ENCODE data around the gene MGAT5.

The MGAT5 gene

DNA sequence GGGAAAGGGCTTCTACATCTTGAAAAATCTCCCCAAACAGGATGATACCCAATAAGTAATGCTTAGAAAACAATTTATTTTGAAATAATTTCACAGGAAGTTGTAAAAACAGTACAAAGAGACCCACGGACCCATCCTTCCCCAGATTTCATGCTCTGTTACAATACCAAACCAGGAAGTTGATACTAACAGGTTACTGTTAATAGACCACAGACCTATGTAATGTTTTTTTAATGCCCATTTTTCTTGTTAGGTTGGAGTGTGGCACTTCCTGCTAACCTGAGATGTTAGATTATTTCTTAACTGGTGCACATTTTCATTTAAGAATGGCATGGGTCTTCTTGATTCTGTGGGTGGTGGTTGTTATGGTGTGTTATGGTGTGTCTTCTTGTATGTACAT, 21.4 kb upstream of the MGAT5 start:
- DNase-seq: no peak

DNA sequence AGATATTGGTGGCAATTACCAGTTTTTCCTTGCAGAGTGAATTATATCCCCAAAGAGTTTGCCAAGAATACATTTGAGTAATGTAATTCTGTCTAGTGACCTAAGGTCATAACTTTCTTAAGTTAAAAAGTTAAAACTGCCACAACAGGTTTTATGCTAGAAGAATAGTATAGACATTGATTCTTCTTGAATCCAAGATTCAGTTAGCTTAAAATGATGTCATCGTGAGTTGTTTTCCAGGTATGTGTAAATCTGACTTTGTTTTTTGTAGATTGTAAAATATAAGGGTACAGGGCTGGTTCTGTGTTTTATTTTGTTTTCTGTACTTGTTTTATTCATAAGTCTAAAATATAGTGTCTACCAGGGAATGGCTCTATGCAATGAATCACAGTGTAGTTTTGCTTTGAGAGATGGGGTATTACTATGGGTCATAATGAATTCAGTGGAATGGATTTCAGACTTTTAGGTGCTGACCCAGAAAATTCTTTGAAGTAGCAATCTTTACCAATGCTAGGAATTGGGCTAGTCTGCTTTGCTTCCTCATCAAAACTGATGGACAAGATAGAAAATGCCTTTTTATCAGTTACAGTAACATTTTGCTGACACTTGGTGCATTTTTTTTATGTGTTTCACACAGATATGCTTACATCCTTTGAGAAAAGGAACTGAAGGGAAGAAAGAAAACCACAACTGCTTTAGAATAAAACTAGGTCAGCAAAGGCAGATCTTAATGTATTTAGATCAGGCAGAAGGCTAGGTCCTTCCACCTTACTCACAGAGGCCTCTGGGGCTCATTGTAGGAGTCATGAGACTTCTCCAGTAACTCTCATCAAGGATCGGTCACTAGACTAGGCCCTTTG, 20.8 kb upstream of the MGAT5 start:
- DNase-seq: no peak

DNA sequence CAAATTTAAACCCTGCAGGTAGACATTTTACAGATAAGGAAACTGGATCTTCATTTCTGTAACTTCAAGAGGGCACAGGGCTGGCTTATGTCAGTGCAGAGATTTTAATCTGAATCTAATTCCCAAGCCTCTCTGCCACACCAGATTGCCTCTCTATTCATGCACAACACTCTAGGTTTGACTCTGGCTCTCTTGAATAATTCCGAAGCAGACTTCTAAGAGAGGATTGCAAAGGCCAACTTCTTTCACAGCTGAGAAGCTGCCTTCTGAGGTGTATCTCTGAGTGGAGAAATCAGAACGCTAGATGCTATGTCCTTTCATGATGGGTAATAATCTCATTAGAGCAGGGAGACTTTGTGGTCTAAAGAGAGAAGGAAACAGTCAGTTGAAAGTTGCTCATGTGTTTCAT, 20.1 kb upstream of the MGAT5 start:
- no peak for DNase-seq

DNA sequence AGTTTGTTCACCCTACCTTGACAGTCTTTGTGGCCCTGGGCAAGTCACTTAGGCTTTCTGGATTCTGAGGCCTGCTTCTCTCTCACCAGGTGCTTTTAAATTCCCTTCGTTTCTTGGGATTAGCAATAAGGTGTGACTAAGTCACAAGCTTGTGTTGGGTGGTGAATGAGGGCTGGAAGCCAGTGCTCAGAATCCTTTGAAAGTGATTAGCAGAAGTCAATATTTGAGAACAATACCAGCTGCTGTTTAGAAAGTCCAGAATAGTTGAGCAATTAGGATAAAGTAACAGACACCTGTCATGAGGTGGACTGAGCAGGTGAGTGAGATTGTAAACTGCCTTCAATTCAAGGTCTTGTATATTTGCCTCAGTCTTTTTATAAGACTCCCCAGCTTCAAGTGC, 19.3 kb upstream of the MGAT5 start:
- DNase-seq: no peak

DNA sequence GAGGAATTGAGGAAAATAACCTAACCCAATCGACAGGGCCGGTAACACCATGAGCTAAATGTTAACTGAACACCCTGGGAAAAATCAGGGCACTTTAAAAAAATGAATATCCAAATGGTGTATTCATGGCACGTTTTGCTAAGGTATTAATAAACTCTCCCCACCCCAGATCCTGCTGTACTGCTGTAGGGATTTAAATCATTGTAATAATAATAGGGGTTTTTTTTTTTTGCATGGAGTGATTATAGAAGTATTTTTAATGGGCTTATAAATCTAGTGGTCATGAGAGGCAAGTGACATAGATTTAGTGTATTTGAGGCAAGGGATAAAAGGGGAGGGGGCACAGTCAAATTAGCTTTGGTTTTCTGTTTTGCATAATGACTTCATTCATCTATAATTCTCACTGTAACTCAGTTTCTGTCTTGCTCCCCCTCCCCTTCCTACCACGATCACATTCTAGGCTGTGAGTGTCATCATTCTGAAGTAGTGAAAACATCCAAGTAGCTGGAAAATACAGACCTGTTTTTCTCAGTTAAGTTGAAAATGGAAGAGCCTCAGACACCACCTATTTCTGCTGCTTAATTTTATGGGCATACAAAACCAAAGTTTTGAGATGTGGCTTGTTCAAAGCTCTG, 18.2 kb upstream of the MGAT5 start:
- DNase-seq: no peak

DNA sequence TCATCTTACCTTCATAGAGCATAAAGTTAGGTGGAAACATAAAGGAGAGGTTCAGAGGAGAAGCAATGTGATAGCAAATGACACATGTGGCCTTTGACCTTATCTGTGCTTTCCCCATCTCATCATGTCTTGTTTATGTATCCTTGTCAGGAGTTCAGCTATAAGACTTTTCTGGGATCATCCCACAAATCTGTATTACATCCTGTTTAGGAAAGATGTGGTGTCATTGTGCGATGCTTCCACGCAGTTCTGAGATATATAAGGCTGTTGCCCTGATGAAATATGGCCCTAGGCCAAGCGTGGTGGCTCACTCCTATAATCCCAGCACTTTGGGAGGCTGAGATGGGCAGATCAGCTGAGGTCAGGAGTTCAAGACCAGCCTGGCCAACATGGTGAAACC, 15.5 kb upstream of the MGAT5 start:
- DNase-seq: no peak

- no peak for DNase-seq
Observed at GRCh38 chr2:134240061-134240460, 13.8 kb upstream of the MGAT5 start.

DNA sequence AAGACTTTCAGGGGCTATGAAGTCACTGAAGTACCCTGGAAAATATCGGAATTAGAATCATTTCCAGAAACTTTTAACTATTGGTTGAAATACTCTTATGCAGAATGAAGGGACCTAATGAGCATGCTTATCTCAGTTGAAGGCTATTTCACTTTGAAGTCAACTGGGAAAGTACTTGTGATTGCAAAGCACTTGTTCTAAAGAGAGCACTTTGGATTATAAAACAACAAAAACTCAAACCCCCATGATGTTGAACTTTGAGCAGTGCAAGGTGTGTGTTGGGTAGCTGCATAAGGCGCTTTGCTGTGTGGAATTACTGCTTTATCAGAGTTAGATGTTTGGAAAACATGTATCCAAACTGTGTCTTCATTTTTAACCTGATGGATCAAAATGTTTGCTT, 12.0 kb upstream of the MGAT5 start:
- no peak for DNase-seq

GRCh38 chr2:134243244-134243643, 10.6 kb upstream of the MGAT5 start:
- DNase-seq: no peak

DNA sequence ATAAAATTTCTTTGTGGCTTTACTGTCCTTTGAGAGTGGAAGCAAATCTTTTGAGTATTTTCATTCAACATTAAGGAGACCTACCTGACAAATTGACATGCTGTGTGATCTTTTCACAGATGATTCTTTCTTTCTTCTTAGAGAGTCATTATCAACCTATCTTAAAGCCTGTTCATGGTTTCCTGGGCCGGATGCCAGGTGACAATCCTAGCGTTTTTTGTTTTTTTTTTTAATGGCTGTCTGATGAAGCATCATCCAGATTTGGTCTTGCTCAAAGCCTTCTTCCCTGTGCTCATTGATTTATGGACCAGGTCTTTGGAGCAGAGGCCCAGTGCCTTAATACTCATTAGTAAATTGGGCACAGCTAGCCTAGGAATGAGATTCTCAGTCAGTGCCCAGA, 9.8 kb upstream of the MGAT5 start:
- no peak for DNase-seq

DNA sequence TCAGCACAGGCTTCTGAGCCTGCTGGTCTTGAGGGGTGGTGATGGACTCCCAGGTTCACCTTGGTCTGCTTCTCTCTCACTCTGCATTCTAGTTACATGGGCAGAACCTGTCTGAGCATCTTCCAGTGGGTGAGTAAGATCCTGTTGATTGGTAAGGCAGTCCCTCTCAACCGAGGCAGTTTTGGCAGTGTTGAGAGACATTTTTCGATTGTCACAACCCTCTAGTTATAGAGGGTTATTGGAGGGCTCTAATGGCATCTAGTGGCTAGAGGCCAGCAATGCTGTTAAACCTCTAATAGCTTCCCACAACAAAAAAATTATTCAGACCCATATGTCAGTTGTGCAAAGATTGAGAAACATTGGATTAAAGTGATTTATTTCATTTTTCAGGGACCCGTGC, 9.3 kb upstream of the MGAT5 start:
- no peak for DNase-seq

DNA sequence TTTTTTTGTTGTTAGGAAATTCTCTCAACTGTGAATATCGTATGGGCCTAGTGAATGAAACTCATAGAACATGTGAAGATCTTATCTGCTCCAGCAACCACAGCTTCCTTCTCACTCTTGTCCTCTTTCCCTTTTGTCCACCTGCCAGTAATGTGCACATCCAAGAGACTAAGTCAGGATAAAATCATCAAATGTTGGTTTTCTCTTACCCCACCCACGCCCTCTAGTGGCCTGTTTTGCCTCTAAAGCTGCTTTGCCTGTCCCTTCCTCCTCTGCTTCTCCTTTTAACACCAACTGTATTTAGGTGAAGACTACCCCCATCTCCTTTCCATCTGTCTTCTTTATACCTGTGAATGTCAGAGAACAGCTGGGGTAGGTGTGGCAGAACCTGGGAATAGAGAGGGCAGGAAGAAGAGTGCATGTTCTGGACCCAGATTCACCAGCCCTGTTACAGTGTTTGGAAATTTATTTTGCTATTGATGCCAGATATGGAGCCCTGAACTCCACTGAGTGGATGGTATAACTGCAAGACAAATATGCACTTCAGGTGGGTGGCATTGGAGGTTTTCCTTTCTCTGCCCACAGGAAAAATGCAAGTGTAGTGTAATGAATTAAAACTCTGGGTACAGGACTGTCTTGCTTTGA, 8.4 kb upstream of the MGAT5 start:
- DNase-seq: peak; percentile 44

GRCh38 chr2:134246154-134246874, 7.6 kb upstream of the MGAT5 start:
- DNase-seq: no peak

DNA sequence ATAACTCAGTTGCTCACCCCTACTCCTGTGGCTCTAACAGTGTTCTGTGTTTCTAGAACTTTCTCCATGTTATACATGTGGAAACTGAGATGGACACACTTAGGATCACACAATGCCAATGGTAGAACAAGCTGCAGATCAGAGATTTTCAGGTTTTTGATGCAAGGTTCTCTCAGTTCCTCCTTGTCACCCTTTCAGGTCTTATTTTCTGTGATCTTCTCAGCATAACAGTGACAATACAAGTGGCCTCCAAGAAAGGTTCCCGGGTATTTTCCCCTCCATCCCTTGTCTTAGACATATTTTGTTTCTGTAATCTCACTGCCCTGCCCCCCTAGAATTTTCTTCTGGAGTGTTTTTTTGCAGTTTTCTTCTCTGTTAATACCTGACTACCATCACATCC, 6.2 kb upstream of the MGAT5 start:
- DNase-seq: no peak

DNA sequence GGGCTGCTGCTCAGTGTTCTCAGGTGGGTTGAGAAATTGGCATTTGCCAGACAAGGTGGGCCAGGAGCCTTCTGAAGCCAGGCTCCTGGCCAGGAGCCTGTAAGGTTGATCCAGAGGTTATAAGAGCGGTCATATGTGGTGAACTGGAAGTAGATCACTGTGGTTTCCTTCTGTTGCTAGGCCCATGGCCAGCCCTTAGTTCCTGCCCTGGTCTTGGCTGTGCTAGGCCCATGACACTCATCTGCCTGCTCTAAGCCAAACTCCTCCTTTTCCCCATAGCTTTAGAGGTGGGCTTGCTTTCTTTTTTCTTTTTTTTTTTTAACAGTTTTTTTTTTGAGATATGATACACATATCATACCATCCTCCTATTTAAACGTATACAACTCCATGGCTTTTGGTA, 5.0 kb upstream of the MGAT5 start:
- no peak for DNase-seq

DNA sequence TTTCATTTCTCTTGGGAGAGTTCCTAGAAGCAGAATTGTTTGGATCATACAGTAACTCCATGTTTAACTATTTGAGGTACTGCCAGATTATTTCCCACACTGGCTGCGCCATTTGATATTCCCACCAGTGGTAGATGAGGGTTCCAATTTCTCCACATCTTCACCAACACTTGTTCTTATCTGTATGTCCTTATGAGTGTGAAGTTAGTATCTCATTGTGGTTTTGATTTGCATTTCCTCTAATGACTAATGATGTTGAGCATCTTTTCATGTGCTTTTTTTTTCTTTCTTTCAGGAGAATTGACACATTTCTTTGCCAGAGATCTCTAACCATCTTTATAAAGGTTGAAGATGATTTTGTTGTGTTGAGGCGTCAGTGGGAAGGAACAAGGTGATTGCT, 4.1 kb upstream of the MGAT5 start:
- no peak for DNase-seq

DNA sequence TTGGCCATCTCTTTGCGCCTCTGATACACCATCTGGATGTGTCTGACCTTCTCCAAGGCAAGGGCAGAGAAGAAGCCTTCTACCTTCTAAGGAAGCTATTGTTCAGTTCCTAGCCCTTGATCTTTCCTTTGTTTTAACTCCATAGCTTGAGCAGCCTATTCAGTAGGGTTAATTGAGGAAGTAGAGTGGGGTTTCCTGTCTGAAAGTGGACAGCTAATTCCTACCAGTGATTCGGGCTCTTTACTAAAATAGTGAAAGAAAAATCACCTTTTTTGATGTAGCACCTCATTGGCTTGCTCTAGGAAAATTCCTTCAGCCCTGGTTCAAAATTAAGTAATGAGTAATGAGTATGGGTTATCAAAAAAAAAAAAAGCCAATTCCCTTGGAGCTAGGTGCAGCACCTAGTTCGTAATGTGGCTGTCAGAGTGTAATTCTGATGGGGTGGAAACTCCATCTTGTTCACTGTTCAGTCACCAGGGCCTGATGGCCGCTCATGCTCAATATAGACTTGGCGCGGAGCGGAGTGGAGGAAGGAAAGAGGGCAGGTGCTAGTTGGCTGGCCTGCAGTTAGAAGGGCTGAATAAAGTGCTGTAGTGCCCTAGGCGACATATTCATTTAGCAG, 2.9 kb upstream of the MGAT5 start:
- no peak for DNase-seq

GRCh38 chr2:134252092-134252750, 1.7 kb upstream of the MGAT5 start:
- peak; percentile 29 for DNase-seq

DNA sequence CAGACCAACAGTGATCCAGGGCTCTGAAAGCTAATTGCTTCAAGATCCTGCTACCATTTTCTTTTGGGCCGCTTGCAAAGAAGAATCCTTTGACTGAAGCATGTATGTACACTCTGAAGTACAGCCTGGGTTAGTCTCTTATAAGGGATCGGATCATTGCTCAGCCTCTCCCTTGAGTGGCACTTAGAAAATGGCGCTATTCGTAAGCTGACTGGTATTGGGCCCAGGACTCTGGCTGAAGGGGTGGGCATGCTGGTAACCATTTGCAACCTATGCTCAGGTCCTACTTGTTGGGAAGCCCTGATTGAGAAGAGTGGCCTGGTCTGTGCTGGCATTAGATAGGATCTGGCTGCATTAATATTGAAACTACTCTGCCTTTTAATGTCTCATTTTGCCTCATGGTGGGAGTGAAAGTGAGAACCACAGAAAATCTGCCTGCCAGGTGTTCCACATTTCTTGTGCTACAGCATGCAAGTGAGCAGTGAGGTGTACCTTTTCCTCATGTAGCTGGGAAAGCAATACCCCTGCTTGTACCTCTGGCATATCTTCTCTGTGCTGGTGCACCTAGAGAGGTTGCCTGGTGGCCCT, 661 bp upstream of the MGAT5 start:
- no peak for DNase-seq

DNA sequence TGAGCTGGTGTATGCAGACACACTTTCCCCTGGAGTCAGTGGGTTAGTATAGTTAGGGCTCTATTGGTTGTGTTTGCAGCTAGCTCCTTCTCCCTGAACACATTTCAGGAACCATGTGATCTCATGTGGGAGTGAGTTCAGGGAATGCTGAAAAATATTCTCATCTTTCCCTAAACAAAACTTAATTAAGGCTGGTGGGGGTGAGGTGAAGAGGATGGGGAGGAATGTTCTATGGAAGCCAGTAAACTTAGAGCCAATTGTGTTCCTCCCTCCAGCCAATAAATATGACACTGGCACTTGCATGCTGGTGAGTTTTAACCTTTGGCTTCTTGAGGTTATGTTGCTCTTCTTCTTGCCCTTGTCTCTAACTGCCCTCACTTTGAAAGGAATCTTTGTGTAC, 952 bp downstream of the MGAT5 start:
- DNase-seq: no peak

- DNase-seq: no peak
Observed at GRCh38 chr2:134256956-134257355, 3.1 kb downstream of the MGAT5 start.

DNA sequence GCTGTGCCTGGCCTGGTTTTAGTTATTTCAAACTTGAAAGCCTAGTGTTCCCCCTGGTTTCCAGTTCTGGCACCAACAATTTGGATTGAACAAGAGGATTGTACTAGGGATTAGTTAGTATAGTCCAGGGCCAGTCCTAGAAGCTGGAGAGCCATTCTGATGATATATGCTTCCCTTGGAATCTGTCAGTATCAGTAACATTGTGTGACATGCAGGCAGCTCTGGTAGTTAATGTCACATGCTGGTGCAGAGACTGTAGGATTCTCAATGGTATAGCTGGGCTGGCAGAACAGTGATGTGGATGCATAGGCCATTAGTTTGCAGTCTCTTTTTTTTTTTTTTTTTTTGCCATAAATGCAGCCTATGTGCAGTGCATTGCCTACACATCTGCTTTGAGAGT, 3.6 kb downstream of the MGAT5 start:
- no peak for DNase-seq

Measured in NCI-H510A (cell line).